ENCODE measurements around the gene COL19A1. TPM values are rescaled to one million over a fixed set of nuclear protein-coding genes. Genes with fewer than 3 reads are reported as not detected.

The COL19A1 gene
- polyA plus RNA-seq, 1 of the 3 experiments (the other 2 are of a cell fraction) = 0.15 TPM

GRCh38 chr6:70162972-70163371 is 296.6 kb downstream of the COL19A1 start:
- Histone ChIP-seq H3K36me3 (replicated peaks in 1 of 2; ENCODE audit: control insufficient read depth in 1 of 2, insufficient read depth in 2 of 2, low read length in 1 of 2) (no peaks in the 10 kb centered on the region), H3K9me3 (no peaks in the 10 kb centered on the region), H3K27ac (ENCODE audit: low read depth in 2 of 2, low read length in 1 of 2) (no peak overlapping the region), H3K4me3 (ENCODE audit: low read depth in 2 of 2, low read length in 1 of 2) (no peak overlapping the region), H3K9ac (no peak overlapping the region), H3F3A (replicated peaks; ENCODE audit: insufficient read depth) (no peaks in the 10 kb centered on the region), H4K20me1 (ENCODE audit: insufficient read depth) (no peaks in the 10 kb centered on the region), H2AFZ (ENCODE audit: low read depth) (no peak overlapping the region), H3K79me2 (ENCODE audit: insufficient read depth) (no peaks in the 10 kb centered on the region), H3K27me3 (ENCODE audit: insufficient read depth) (no peaks in the 10 kb centered on the region), H3K4me1 (ENCODE audit: control insufficient read depth in 1 of 2, insufficient read depth in 2 of 2, low read depth in 1 of 2, low read length in 1 of 2) (no peaks in the 10 kb centered on the region), H3K9me2 (no peaks in the 10 kb centered on the region; the same call in 1 of the 2 replicates), H3K4me2 (no peak overlapping the region)
- ChIA-PET POLR2A (no interaction called here), CTCF (no interaction called here)
- WGBS (ENCODE audit: low lambda C conversion rate) = 72% methylated on average over 3 of the region's 3 CpGs
- no peak for TF ChIP-seq JUND (IDR thresholded peaks at IDR 0.05)
- DNase-seq = no peak

GRCh38 chr6:70163795-70164194 is 297.4 kb downstream of the COL19A1 start:
- no peaks in the 10 kb centered on the region for H3K79me2 ChIP-seq (ENCODE audit: insufficient read depth)
- ChIA-PET CTCF (interaction anchor here (0.6 kb wide), 1 partner anchor 1526 kb away, joined by 3 read pairs; no protein-coding TSS in a partner anchor), POLR2A (no interaction called here)
- TF ChIP-seq EZH2phosphoT487 (IDR thresholded peaks at IDR 0.05; ENCODE audit: borderline replicate concordance, low read depth) (no peak), TAF1 (IDR thresholded peaks at IDR 0.05; ENCODE audit: borderline replicate concordance, low read depth, low read length) (no peak), MAX (IDR thresholded peaks at IDR 0.05; ENCODE audit: low read depth) (no peak), USF2 (IDR thresholded peaks at IDR 0.05; ENCODE audit: borderline replicate concordance, low read depth, low read length) (no peak), RAD21 (IDR thresholded peaks at IDR 0.05; ENCODE audit: low read length) (no peak)
- 63% methylated on average over 3 of the region's 3 CpGs for WGBS (ENCODE audit: low lambda C conversion rate)
- no peaks in the 10 kb centered on the region for H3K4me1 ChIP-seq (ENCODE audit: control insufficient read depth in 1 of 2, insufficient read depth in 2 of 2, low read depth in 1 of 2, low read length in 1 of 2)
- H3K4me2 ChIP-seq = no peak overlapping the region
- H3K9ac ChIP-seq = no peak overlapping the region
- no peak overlapping the region for H3K4me3 ChIP-seq (ENCODE audit: low read depth in 2 of 2, low read length in 1 of 2)
- H4K20me1 ChIP-seq (ENCODE audit: insufficient read depth) = no peaks in the 10 kb centered on the region
- no peak overlapping the region for H3K27ac ChIP-seq (ENCODE audit: low read depth in 2 of 2, low read length in 1 of 2)
- no peaks in the 10 kb centered on the region; the same call in 1 of the 2 replicates for H3K9me2 ChIP-seq
- no peaks in the 10 kb centered on the region for H3K36me3 ChIP-seq (replicated peaks in 1 of 2; ENCODE audit: control insufficient read depth in 1 of 2, insufficient read depth in 2 of 2, low read length in 1 of 2)
- no peaks in the 10 kb centered on the region for H3F3A ChIP-seq (replicated peaks; ENCODE audit: insufficient read depth)
- no peaks in the 10 kb centered on the region for H3K27me3 ChIP-seq (ENCODE audit: insufficient read depth)
- H2AFZ ChIP-seq (ENCODE audit: low read depth) = no peak overlapping the region
- DNase-seq = no peak
- H3K9me3 ChIP-seq = no peaks in the 10 kb centered on the region

- Histone ChIP-seq H3K9me2 (no peaks in the 10 kb centered on the region; the same call in 1 of the 2 replicates), H3K36me3 (replicated peaks in 1 of 2; ENCODE audit: control insufficient read depth in 1 of 2, insufficient read depth in 2 of 2, low read length in 1 of 2) (no peaks in the 10 kb centered on the region), H3K4me1 (ENCODE audit: control insufficient read depth in 1 of 2, insufficient read depth in 2 of 2, low read depth in 1 of 2, low read length in 1 of 2) (no peaks in the 10 kb centered on the region), H3K9ac (no peak overlapping the region), H3K27me3 (ENCODE audit: insufficient read depth) (no peaks in the 10 kb centered on the region), H3F3A (replicated peaks; ENCODE audit: insufficient read depth) (no peaks in the 10 kb centered on the region), H3K79me2 (ENCODE audit: insufficient read depth) (no peaks in the 10 kb centered on the region), H4K20me1 (ENCODE audit: insufficient read depth) (no peaks in the 10 kb centered on the region), H2AFZ (ENCODE audit: low read depth) (no peak overlapping the region), H3K4me3 (ENCODE audit: low read depth in 2 of 2, low read length in 1 of 2) (no peak overlapping the region), H3K4me2 (no peak overlapping the region), H3K9me3 (no peaks in the 10 kb centered on the region), H3K27ac (ENCODE audit: low read depth in 2 of 2, low read length in 1 of 2) (no peak overlapping the region)
- 57% methylated on average over 2 of the region's 2 CpGs for WGBS (ENCODE audit: low lambda C conversion rate)
- ChIA-PET POLR2A (no interaction called here), CTCF (interaction anchor here (0.6 kb wide), 1 partner anchor 1527 kb away, joined by 3 read pairs; no protein-coding TSS in a partner anchor)
- DNase-seq = no peak
- TF ChIP-seq SMC3 (IDR thresholded peaks at IDR 0.05; ENCODE audit: low read depth, low read length) = no peak
- TF ChIP-seq FOSL2 (IDR thresholded peaks at IDR 0.05; ENCODE audit: borderline replicate concordance, low read depth) = no peak
- TF ChIP-seq GATA2 (CRISPR knock-in tag; IDR thresholded peaks at IDR 0.05) = no peak
- TF ChIP-seq MXI1 (IDR thresholded peaks at IDR 0.05; ENCODE audit: low read depth, low read length) = no peak
- TF ChIP-seq MEF2A (IDR thresholded peaks at IDR 0.05; ENCODE audit: borderline replicate concordance, low read depth) = no peak
- TF ChIP-seq TEAD4 (IDR thresholded peaks at IDR 0.05; ENCODE audit: borderline replicate concordance, insufficient read depth) = no peak
- no peak for TF ChIP-seq CHD2 (IDR thresholded peaks at IDR 0.05; ENCODE audit: low read length, partially characterized antibody)
- TF ChIP-seq USF1 (IDR thresholded peaks at IDR 0.05; ENCODE audit: borderline replicate concordance, low read depth) = no peak
- no peak for TF ChIP-seq EP300 (IDR thresholded peaks at IDR 0.05; ENCODE audit: borderline replicate concordance in 1 of 2, low read depth in 1 of 2, low read length in 1 of 2)
- no peak for TF ChIP-seq EZH2phosphoT487 (IDR thresholded peaks at IDR 0.05; ENCODE audit: borderline replicate concordance, low read depth)
- no peak for TF ChIP-seq REST (IDR thresholded peaks at IDR 0.05; ENCODE audit: low read depth, low read length)
These were observed 298.2 kb downstream of the COL19A1 start for GRCh38 chr6:70164556-70164955.

Data from SK-N-SH (cell line).